HEK293 (cell line): ENCODE results near the gene ZNF236.

Experiments
- CTCF ChIA-PET: fragments of 350-600 bp; formaldehyde crosslinking; extraction: SDS; loops from one replicate; lab custom pipeline; 2021; ENCODE audit warnings: antibody characterized with exemption; lab: Yijun Ruan, JAX
- POLR2A ChIA-PET: fragments of 300-600 bp; formaldehyde crosslinking; extraction: SDS; loops from one replicate; lab custom pipeline; 2020; ENCODE audit warnings: antibody characterized with exemption, inconsistent platforms; lab: Yijun Ruan, JAX
- H3K27ac ChIP-seq: fragments of 200-500 bp; sonication (Bioruptor generic); 2 replicates; pipeline ENCODE4 v1.5.1; 2014; ENCODE audit warnings: low read depth, low read length, control low read depth, inconsistent platforms; ENCODE audit errors: extremely low read depth
- H3K36me3 ChIP-seq, 2 experiments: fragments of 200-500 bp in 1 of 2; sonication (Bioruptor generic) in 1 of 2; 1 replicate in 1 of 2; 2 replicates in 1 of 2; pipeline ENCODE4 v1.5.1; 2014 to 2017; ENCODE audit warnings: inconsistent platforms in 2 of 2, low read length in 2 of 2; ENCODE audit not compliant: control insufficient read depth in 2 of 2, insufficient read depth in 1 of 2
- H3K4me1 ChIP-seq: fragments of 200-500 bp; sonication (Bioruptor generic); 2 replicates; pipeline ENCODE4 v1.5.1; 2014; ENCODE audit warnings: mild to moderate bottlenecking, low read length, inconsistent platforms; ENCODE audit not compliant: control insufficient read depth, insufficient read depth
- H3K4me3 ChIP-seq: 2 replicates; pipeline ENCODE4 v1.5.1; 2011; ENCODE audit warnings: low read depth, mild to moderate bottlenecking, control low read depth, low read length, moderate library complexity
- H3K9me3 ChIP-seq: fragments of 200-500 bp; sonication (Bioruptor generic); 2 replicates; pipeline ENCODE4 v1.5.1; 2014; ENCODE audit warnings: low read depth, low read length, inconsistent platforms; ENCODE audit not compliant: control insufficient read depth, insufficient read depth
- CTCF ChIP-seq: fragments of 450-650 bp; formaldehyde crosslinking; IDR thresholded peaks from 2 replicates; pipeline ENCODE4 v1.5.1; 2016; ENCODE audit warnings: missing biosample characterization, missing genetic modification characterization
- ZBTB6 ChIP-seq: fragments of 450-650 bp; formaldehyde crosslinking; IDR thresholded peaks from 2 replicates; pipeline ENCODE4 v1.5.1; 2017; ENCODE audit warnings: missing biosample characterization, missing genetic modification characterization
- ZNF214 ChIP-seq: fragments of 450-650 bp; formaldehyde crosslinking; IDR thresholded peaks from 2 replicates; pipeline ENCODE4 v1.5.1; 2017; ENCODE audit warnings: missing biosample characterization, mild to moderate bottlenecking, missing genetic modification characterization, borderline replicate concordance
- ZNF354C ChIP-seq: fragments of 450-650 bp; formaldehyde crosslinking; IDR thresholded peaks from 2 replicates; pipeline ENCODE4 v1.5.1; 2016; ENCODE audit warnings: missing biosample characterization, missing genetic modification characterization, low read depth, borderline replicate concordance
- ZNF362 ChIP-seq: fragments of 450-650 bp; formaldehyde crosslinking; IDR thresholded peaks from 2 replicates; pipeline ENCODE4 v1.5.1; 2016; ENCODE audit warnings: missing biosample characterization, missing genetic modification characterization
- ZNF785 ChIP-seq: fragments of 450-650 bp; formaldehyde crosslinking; IDR thresholded peaks from 2 replicates; pipeline ENCODE4 v1.5.1; 2016; ENCODE audit warnings: missing biosample characterization, missing genetic modification characterization
- TF ChIP-seq, protein P1 (sequence below): fragments of 450-650 bp; formaldehyde crosslinking; IDR thresholded peaks from 2 replicates; pipeline ENCODE4 v1.5.1; 2017; ENCODE audit warnings: missing biosample characterization, mild to moderate bottlenecking, missing genetic modification characterization, moderate library complexity
- TF ChIP-seq, protein P2 (sequence below): fragments of 450-650 bp; formaldehyde crosslinking; IDR thresholded peaks from 2 replicates; pipeline ENCODE4 v1.5.1; 2017; ENCODE audit warnings: missing biosample characterization, missing genetic modification characterization
- TF ChIP-seq, protein P3 (sequence below): fragments of 450-650 bp; formaldehyde crosslinking; IDR thresholded peaks from 2 replicates; pipeline ENCODE4 v1.5.1; 2016; ENCODE audit warnings: missing biosample characterization, missing genetic modification characterization, low read depth

ZNF236 gene

DNA sequence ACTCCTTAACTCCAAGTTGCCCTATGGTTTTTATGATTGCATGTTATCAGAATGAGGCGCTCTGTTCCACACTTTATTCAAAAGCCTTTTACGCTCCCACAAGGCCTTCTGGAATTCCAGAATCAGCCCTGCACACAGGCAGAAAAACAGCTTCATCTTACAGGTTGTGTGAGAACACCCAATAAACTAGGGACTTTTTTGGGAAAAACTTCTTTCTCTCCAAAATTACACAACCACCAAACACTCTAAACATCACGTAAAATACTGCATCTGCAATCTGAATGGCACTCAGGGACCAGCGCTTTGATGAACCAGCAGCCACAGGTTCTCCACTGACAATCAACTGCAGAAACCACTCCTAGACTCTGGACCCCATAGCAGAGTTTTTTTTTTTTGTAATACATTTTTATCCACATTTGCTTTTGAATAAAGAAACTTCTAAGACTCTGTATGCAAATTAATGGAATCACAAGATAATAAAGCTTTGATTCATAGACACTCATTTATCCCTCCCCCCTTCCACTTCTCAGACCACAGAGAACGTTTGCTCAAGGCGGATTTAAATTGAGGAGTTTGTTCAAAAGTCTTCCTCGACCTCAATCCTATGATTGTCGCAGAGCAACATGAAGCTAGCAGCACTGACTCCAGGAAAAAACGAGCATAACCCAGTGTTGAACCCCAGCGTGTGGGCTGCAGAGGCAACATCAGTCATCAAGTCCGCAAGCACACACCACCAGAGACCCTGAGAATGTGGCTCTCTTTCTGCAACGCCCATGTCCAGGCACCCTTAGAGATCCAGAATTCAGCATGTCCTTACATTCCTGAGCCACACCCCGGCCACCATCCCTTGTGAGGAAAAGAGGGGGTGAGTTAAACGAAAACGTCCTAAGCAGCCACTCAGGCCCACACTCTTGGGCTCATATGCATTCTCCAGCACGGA, 193.7 kb downstream of the ZNF236 start:
- H3K4me1 ChIP-seq, result no peaks in the 10 kb centered on the region
- no peak overlapping the region for H3K27ac ChIP-seq
- ChIA-PET CTCF (interaction anchor here (0.7 to 2.1 kb wide), 5 partner anchors 9 to 214 kb away, joined by 3 to 10 read pairs (median 3); no protein-coding TSS in a partner anchor), POLR2A (no interaction called here)
- H3K36me3 ChIP-seq, result peaks cover 4 to 7% of the 10 kb centered on the region in 2 experiments; a peak in 2 of 3 replicates
- H3K4me3 ChIP-seq, result no peak overlapping the region
- TF ChIP-seq, protein P1, sequence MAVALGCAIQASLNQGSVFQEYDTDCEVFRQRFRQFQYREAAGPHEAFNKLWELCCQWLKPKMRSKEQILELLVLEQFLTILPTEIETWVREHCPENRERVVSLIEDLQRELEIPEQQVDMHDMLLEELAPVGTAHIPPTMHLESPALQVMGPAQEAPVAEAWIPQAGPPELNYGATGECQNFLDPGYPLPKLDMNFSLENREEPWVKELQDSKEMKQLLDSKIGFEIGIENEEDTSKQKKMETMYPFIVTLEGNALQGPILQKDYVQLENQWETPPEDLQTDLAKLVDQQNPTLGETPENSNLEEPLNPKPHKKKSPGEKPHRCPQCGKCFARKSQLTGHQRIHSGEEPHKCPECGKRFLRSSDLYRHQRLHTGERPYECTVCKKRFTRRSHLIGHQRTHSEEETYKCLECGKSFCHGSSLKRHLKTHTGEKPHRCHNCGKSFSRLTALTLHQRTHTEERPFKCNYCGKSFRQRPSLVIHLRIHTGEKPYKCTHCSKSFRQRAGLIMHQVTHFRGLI (tag by site-specific recombination), result no peak
- TF ChIP-seq CTCF (tag by site-specific recombination) (no peak), ZNF785 (tag by site-specific recombination) (no peak), ZNF362 (tag by site-specific recombination) (no peak), ZNF214 (tag by site-specific recombination) (no peak), ZNF354C (tag by site-specific recombination) (no peak)
- TF ChIP-seq, protein P2, sequence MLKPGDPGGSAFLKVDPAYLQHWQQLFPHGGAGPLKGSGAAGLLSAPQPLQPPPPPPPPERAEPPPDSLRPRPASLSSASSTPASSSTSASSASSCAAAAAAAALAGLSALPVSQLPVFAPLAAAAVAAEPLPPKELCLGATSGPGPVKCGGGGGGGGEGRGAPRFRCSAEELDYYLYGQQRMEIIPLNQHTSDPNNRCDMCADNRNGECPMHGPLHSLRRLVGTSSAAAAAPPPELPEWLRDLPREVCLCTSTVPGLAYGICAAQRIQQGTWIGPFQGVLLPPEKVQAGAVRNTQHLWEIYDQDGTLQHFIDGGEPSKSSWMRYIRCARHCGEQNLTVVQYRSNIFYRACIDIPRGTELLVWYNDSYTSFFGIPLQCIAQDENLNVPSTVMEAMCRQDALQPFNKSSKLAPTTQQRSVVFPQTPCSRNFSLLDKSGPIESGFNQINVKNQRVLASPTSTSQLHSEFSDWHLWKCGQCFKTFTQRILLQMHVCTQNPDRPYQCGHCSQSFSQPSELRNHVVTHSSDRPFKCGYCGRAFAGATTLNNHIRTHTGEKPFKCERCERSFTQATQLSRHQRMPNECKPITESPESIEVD (tag by site-specific recombination), result peak; percentile 52
- TF ChIP-seq, protein P3, sequence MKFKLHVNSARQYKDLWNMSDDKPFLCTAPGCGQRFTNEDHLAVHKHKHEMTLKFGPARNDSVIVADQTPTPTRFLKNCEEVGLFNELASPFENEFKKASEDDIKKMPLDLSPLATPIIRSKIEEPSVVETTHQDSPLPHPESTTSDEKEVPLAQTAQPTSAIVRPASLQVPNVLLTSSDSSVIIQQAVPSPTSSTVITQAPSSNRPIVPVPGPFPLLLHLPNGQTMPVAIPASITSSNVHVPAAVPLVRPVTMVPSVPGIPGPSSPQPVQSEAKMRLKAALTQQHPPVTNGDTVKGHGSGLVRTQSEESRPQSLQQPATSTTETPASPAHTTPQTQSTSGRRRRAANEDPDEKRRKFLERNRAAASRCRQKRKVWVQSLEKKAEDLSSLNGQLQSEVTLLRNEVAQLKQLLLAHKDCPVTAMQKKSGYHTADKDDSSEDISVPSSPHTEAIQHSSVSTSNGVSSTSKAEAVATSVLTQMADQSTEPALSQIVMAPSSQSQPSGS, result no peak
- no peaks in the 10 kb centered on the region for H3K9me3 ChIP-seq

DNA sequence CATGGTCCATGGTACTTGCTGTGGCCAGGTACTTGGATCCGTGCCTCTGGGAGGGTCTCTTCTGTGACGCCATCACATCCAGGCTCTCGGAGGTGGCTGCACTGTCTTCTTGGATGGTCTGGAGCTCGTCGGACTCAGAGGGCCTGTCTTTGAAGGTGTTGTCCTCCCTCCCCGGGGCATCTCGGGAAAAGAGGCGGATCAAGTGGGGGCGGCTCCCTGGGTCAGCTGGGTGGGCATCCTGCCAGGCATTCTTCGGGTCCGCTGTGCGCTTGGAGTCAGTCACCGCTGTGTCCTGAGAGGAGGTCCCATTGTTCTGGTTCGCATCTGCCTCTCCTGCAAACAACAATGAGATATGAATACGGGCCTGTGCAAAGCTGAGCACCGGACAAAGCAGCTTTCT, 194.6 kb downstream of the ZNF236 start:
- Histone ChIP-seq H3K36me3 (peaks cover 4 to 7% of the 10 kb centered on the region in 2 experiments; a peak in 2 of 3 replicates), H3K4me1 (no peaks in the 10 kb centered on the region), H3K9me3 (no peaks in the 10 kb centered on the region), H3K27ac (no peak overlapping the region), H3K4me3 (no peak overlapping the region)
- CTCF ChIA-PET, result interaction anchor here (1.8 to 2.1 kb wide), 2 partner anchors 17 to 215 kb away, joined by 5 to 10 read pairs; no protein-coding TSS in a partner anchor
- TF ChIP-seq ZBTB6 (tag by site-specific recombination), result no peak
- POLR2A ChIA-PET, result no interaction called here
